D721Med (cell line): Measurements from ENCODE around the gene METTL9.
"Not testable (repeated sequence)": the region's sequence is repeated elsewhere in the genome, so short reads cannot be mapped to it uniquely, and the experiment has no call there.

Experiments
- DNase-seq: peaks from one replicate; pipeline ENCODE4 v3.0.0; 2011; ENCODE audit warnings: low spot score; ENCODE audit not compliant: insufficient read length
- FAIRE-seq: peaks from 2 replicates; lab custom pipeline; 2011; peaks lifted over from hg19 to GRCh38; lab: Jason Lieb, UNC
- CTCF ChIP-seq: IDR thresholded peaks from 2 replicates; pipeline ENCODE4 v1.5.1; 2012; ENCODE audit warnings: mild to moderate bottlenecking, control low read depth; ENCODE audit not compliant: insufficient read depth; ENCODE audit errors: missing control alignments

METTL9 gene

GRCh38 chr16:21631376-21631775, 32.0 kb downstream of the METTL9 start:
- not testable (repeated sequence) for DNase-seq, FAIRE-seq

- DNase-seq, FAIRE-seq: not testable (repeated sequence)
Measured at GRCh38 chr16:21631951-21632575, 32.7 kb downstream of the METTL9 start.

GRCh38 chr16:21634216-21634615, 34.8 kb downstream of the METTL9 start:
- no peak for TF ChIP-seq CTCF
- DNase-seq (no peak), FAIRE-seq (no peak)

- DNase-seq, FAIRE-seq: not testable (repeated sequence)
Measured at GRCh38 chr16:21635694-21636093, 36.3 kb downstream of the METTL9 start.

GRCh38 chr16:21637032-21637968, 37.9 kb downstream of the METTL9 start:
- DNase-seq (no peak), FAIRE-seq (no peak)
- no peak for TF ChIP-seq CTCF

- FAIRE-seq, result no peak
- DNase-seq, result no peak
- TF ChIP-seq CTCF, result no peak
Measured at GRCh38 chr16:21638573-21638975, 39.2 kb downstream of the METTL9 start.

GRCh38 chr16:21639493-21639892, 40.1 kb downstream of the METTL9 start:
- no peak for DNase-seq
- no peak for TF ChIP-seq CTCF
- no peak for FAIRE-seq

GRCh38 chr16:21641916-21642315, 42.5 kb downstream of the METTL9 start:
- TF ChIP-seq CTCF, result no peak
- no peak for FAIRE-seq
- DNase-seq, result no peak
